ENCODE data around the gene SECISBP2.
A peak's percentile ranks its signal among the peaks of the same experiment; 100 is the strongest.
"Not testable (repeated sequence)": the region's sequence is repeated elsewhere in the genome, so short reads cannot be mapped to it uniquely, and the experiment has no call there.

The SECISBP2 gene

DNA sequence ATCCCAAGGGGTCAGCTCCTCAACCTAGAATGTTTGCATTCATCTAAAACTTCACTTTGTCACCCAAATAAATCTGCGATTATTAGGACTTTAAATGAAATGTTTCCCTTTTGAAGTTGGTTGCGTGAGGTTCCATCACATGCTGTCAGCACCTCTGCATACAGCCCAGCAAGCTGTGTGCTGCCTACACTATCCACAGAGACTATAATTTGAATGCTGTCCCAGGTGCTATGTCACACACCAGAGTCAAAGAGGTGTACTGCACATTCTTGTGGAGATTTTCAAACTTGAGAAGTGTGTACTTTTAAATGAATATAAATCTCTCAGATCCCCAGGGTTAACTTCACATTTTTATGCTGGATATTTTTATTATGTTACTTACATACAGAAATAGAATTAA lies 26.6 kb upstream of the SECISBP2 start:
- H3K4me3 ChIP-seq (ENCODE audit: low read depth, low read length) = no peak overlapping the region
- TF ChIP-seq MAX (IDR thresholded peaks at IDR 0.05; ENCODE audit: low read depth, low read length) = no peak
- DNase-seq (ENCODE audit: low read depth) = no peak

- H3K4me3 ChIP-seq (ENCODE audit: low read depth, low read length) = no peak overlapping the region
- no peak for TF ChIP-seq MYC (IDR thresholded peaks at IDR 0.05; ENCODE audit: low read depth, low read length)
- TF ChIP-seq, protein P1, sequence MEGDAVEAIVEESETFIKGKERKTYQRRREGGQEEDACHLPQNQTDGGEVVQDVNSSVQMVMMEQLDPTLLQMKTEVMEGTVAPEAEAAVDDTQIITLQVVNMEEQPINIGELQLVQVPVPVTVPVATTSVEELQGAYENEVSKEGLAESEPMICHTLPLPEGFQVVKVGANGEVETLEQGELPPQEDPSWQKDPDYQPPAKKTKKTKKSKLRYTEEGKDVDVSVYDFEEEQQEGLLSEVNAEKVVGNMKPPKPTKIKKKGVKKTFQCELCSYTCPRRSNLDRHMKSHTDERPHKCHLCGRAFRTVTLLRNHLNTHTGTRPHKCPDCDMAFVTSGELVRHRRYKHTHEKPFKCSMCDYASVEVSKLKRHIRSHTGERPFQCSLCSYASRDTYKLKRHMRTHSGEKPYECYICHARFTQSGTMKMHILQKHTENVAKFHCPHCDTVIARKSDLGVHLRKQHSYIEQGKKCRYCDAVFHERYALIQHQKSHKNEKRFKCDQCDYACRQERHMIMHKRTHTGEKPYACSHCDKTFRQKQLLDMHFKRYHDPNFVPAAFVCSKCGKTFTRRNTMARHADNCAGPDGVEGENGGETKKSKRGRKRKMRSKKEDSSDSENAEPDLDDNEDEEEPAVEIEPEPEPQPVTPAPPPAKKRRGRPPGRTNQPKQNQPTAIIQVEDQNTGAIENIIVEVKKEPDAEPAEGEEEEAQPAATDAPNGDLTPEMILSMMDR (IDR thresholded peaks at IDR 0.05; ENCODE audit: low read depth, low read length) = no peak
- no peak for DNase-seq (ENCODE audit: low read depth)
Measured at GRCh38 chr9:89293014-89293413, 25.3 kb upstream of the SECISBP2 start.

DNA sequence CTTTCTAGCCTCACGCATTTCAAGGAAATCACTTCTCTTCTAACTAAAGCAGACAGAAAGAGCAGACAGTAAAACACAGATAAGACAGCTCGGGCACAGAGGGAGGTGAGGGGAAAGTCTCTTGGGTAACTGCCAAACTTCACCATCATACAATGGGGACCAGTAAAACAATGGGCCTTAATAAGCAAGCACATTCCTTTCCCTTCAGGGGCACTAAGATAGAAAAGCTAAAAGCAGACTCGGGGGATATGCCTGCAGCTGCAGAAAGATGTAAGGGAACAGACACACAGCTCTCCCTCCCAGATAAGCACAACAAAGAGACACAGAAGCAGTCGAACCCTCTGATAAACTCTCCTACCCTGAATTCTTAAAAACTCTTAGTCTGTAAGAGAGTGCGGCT lies 22.9 kb upstream of the SECISBP2 start:
- TF ChIP-seq, protein P1 (IDR thresholded peaks at IDR 0.05; ENCODE audit: low read depth, low read length) = no peak
- no peak for TF ChIP-seq POLR2A (IDR thresholded peaks at IDR 0.05; ENCODE audit: extremely low read depth, insufficient read length)
- no peak for TF ChIP-seq MYC (IDR thresholded peaks at IDR 0.05; ENCODE audit: low read depth, low read length)
- TF ChIP-seq MAX (IDR thresholded peaks at IDR 0.05; ENCODE audit: low read depth, low read length) = no peak
- no peak for DNase-seq (ENCODE audit: low read depth)
- H3K4me3 ChIP-seq (ENCODE audit: low read depth, low read length) = no peak overlapping the region

DNA sequence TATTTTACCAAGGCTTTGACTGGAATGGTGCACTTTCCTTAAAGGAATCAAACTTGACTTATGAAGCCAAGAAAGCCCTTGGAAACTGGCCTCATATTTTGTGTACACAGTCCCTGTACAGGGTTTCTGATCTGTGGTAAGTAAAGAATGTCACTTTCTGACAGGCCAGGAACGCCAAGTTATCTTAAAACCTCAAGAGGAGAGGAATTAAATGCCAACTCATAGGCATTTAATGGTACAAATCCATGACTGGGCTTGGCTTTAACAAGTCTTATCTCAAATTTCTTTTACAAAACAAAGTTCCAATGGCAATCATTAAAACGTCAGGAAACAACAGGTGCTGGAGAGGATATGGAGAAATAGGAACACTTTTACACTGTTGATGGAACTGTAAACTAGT lies 16.3 kb upstream of the SECISBP2 start:
- not testable (repeated sequence) for DNase-seq (ENCODE audit: low read depth); H3K4me3 ChIP-seq (ENCODE audit: low read depth, low read length)

DNA sequence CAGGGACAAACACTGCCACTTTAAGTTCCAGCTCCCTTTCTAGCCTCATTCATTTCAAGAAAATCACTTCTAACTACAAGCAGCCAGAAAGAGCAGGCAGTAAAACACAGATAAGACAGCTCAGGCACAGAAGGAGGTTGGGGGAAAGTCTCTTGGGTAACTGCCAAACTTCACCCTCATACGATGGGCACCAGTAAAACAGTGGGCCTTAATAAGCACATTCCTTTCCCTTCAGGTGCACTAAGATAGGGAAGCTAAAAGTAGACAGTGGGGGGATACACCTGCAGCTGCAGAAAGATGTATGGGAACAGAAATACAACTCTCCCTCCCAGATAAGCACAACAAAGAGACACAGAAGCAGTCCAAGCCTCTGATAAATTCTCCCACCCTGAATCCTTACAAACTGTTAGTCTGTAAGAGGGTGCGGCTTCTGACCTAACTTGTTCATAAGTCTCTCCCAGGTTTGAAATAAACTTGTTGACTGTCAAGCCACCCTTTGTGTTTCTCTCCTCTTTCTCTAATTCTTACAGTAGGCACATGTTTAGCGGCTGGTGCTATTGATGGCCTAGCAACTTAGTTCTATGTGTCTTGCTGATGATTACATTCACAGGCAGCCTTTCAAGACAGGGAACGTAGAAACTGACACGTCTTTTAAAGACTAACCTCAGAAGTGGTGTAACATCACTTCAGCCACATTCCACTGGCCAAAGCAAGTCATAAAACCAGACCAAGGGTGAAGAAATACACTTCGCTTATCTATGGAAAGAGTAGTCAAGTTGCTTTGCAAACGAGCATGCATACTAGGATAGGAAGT lies 14.1 kb upstream of the SECISBP2 start:
- TF ChIP-seq POLR2A (IDR thresholded peaks at IDR 0.05; ENCODE audit: extremely low read depth, insufficient read length) = peak; percentile 34
- TF ChIP-seq, protein P1 (IDR thresholded peaks at IDR 0.05; ENCODE audit: low read depth, low read length) = no peak
- peak; percentile 74 for TF ChIP-seq MAX (IDR thresholded peaks at IDR 0.05; ENCODE audit: low read depth, low read length)
- peak; percentile 72 for TF ChIP-seq MYC (IDR thresholded peaks at IDR 0.05; ENCODE audit: low read depth, low read length)
- DNase-seq (ENCODE audit: low read depth) = peak; percentile 94

GRCh38 chr9:89304834-89305188 lies 13.5 kb upstream of the SECISBP2 start:
- TF ChIP-seq MYC (IDR thresholded peaks at IDR 0.05; ENCODE audit: low read depth, low read length) = no peak; the same call in 1 of the 2 replicates
- TF ChIP-seq, protein P1 (IDR thresholded peaks at IDR 0.05; ENCODE audit: low read depth, low read length) = no peak
- peak; percentile 16 for TF ChIP-seq POLR2A (IDR thresholded peaks at IDR 0.05; ENCODE audit: extremely low read depth, insufficient read length)
- TF ChIP-seq MAX (IDR thresholded peaks at IDR 0.05; ENCODE audit: low read depth, low read length) = no peak
- DNase-seq (ENCODE audit: low read depth) = no peak
- H3K4me3 ChIP-seq (ENCODE audit: low read depth, low read length) = peak overlapping the region; percentile 70

More for the DNA sequence above, 14.1 kb upstream of the SECISBP2 start:
- H3K4me3 ChIP-seq (ENCODE audit: low read depth, low read length) = peak overlapping the region; percentile 70

DNA sequence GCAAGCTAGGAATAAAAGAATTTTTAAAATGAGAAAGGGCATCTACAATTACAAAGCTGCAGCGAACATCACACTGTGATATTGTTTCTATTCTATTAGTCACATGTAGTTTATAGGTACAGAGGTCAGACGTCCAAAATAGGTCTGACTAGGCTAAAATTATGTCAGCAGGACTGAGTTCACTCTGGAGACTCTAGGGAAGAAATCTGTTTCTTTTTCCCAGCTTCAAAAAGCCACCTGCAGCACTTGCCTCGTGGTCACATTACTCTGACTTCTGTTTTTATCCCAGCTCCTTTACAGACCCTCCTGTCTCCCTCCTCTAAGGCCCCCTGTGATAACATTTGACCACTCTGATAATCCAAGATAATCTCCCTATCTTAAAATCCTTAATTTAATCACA lies 12.4 kb upstream of the SECISBP2 start:
- TF ChIP-seq POLR2A (IDR thresholded peaks at IDR 0.05; ENCODE audit: extremely low read depth, insufficient read length) (no peak), MYC (IDR thresholded peaks at IDR 0.05; ENCODE audit: low read depth, low read length) (peak; percentile 59; the same call in 1 of the 2 replicates), MAX (IDR thresholded peaks at IDR 0.05; ENCODE audit: low read depth, low read length) (peak; percentile 59)
- TF ChIP-seq, protein P1 (IDR thresholded peaks at IDR 0.05; ENCODE audit: low read depth, low read length) = no peak
- H3K4me3 ChIP-seq (ENCODE audit: low read depth, low read length) = peak overlapping the region; percentile 70
- peak; percentile 45 for DNase-seq (ENCODE audit: low read depth)

Measured in NB4 (cell line).